Thyroid gland (tissue), 4 donors: ENCODE data around the gene KIF2A. TPM values are rescaled to one million over a fixed set of nuclear protein-coding genes. Genes with fewer than 3 reads are reported as not detected.

Source experiments
- DNase-seq, 2 donors: peaks; one replicate each; pipeline ENCODE4 v3.0.0-alpha.2; 2019
- H3K27ac ChIP-seq, 3 donors: fragments of 200-600 bp; sonication (generic); 1 replicate in 2 of 3; 2 replicates in 1 of 3; pipeline ENCODE4 v1.5.1; 2016 to 2019; ENCODE audit warnings: mild to moderate bottlenecking in 1 of 3, moderate library complexity in 1 of 3
- H3K27me3 ChIP-seq: fragments of 200-600 bp; sonication (generic); one replicate; pipeline ENCODE4 v1.5.1; 2019
- H3K36me3 ChIP-seq, 2 donors: fragments of 200-600 bp; sonication (generic); one replicate each; pipeline ENCODE4 v1.5.1; 2016 to 2019
- H3K4me1 ChIP-seq, 2 donors: fragments of 200-600 bp; sonication (generic); one replicate each; pipeline ENCODE4 v1.5.1; 2017 to 2019
- H3K4me3 ChIP-seq, 3 donors: fragments of 200-600 bp; sonication (generic); replicated peaks in 1 of 3; 1 replicate in 2 of 3; 2 replicates in 1 of 3; pipeline ENCODE4 v1.5.1; 2016; ENCODE audit warnings: mild to moderate bottlenecking in 1 of 3
- H3K9me3 ChIP-seq: fragments of 200-600 bp; sonication (generic); one replicate; pipeline ENCODE4 v1.5.1; 2017
- POLR2A ChIP-seq, 2 donors: fragments of 450-650 bp; IDR thresholded peaks; one replicate each; pipeline ENCODE4 v1.6.1; 2017; ENCODE audit warnings: antibody characterized with exemption in 2 of 2, mild to moderate bottlenecking in 2 of 2, moderate library complexity in 1 of 2
- WGBS, 2 donors: methylation state at CpG; one replicate each; pipeline ENCODE4 v1.1.5; 2017; 5-methylcytosine and 5-hydroxymethylcytosine counted together
- intact Hi-C: fragments of 100-400 bp; cut with DNase I; formaldehyde crosslinking; loops from one replicate; pipeline ENCODE4 v1.15.1; 2023
- total RNA-seq, 4 donors: library from RNA; depleted of rRNA; stranded (reverse); fragments of >200 nt; gene quantifications; one replicate each; pipeline ENCODE4 v1.2.3, GENCODE V29; 2016
- TF ChIP-seq, protein P1 (sequence below), 6 experiments: fragments of 200-600 bp in 3 of 6; fragments of 450-650 bp in 3 of 6; sonication (generic) in 3 of 6; IDR thresholded peaks; one replicate each; pipeline ENCODE4 v1.5.1; 2016 to 2019; ENCODE audit warnings: antibody characterized with exemption in 6 of 6, mild to moderate bottlenecking in 2 of 6, inconsistent platforms in 1 of 6, moderate library complexity in 1 of 6

KIF2A gene
- total RNA-seq, 4 donors from 2014 or later, result 34.9 to 118 (median 54.8) TPM

DNA sequence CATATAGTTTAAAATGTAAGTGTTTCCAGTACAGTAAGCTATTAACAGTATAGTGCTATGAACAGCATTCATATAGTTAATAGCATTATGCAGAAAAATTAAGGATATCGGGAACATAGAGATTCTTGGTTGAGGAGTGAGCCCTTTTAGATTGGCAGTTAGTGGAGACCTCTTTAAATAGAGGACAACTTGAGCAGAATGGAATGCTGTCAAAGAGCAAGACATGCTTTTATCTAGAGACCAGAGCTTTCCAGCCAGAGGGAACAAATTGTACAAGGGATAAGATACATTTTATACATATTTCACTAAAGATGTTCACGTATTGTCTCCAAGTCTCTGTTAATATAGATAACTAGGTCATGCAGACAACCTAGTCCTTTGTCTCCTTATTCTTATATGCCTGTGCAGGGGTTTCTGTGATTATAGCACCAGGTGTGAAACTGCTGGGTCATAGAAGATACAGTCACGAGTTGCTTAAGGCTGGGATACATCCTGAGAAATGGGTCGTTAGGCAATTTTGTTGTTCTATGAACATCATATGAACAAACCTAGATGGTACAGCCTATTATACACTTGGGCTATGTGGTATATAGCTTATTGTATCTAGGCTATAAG is 112.6 kb downstream of the KIF2A start:
- intact Hi-C loops, result no loop called here
- Histone ChIP-seq H3K4me1 (peaks cover 1 to 2% of the 10 kb centered on the region in 2 donors), H3K27me3 (no peaks in the 10 kb centered on the region), H3K27ac (no peak overlapping the region), H3K4me3 (no peak overlapping the region), H3K36me3 (no peaks in the 10 kb centered on the region), H3K9me3 (no peaks in the 10 kb centered on the region)
- WGBS, 2 donors, result 94% methylated on average over 4 of the region's 4 CpGs
- no peak for DNase-seq
- TF ChIP-seq POLR2A (IDR thresholded peaks at IDR 0.05), result no peak
- TF ChIP-seq, protein P1, sequence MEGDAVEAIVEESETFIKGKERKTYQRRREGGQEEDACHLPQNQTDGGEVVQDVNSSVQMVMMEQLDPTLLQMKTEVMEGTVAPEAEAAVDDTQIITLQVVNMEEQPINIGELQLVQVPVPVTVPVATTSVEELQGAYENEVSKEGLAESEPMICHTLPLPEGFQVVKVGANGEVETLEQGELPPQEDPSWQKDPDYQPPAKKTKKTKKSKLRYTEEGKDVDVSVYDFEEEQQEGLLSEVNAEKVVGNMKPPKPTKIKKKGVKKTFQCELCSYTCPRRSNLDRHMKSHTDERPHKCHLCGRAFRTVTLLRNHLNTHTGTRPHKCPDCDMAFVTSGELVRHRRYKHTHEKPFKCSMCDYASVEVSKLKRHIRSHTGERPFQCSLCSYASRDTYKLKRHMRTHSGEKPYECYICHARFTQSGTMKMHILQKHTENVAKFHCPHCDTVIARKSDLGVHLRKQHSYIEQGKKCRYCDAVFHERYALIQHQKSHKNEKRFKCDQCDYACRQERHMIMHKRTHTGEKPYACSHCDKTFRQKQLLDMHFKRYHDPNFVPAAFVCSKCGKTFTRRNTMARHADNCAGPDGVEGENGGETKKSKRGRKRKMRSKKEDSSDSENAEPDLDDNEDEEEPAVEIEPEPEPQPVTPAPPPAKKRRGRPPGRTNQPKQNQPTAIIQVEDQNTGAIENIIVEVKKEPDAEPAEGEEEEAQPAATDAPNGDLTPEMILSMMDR (IDR thresholded peaks at IDR 0.05), result no peak

DNA sequence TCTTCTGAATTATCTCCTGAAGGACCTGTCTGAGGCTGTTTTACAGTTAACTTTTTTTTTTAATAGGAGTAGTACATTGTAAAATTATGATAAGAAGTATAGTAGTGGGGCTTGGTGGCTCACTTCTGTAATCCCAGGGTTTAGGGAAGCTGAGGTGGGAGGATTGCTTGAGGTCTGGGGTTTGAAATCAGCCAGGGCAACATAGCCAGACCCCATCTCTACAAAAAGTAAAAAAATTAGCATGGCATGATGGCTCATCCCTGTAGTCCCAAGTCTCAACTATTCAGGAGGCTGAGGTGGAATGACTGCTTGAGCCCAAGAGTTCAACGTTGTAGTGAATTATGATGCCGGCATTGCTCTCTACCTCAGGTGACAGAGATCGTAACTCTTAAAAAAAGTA is 113.6 kb downstream of the KIF2A start:
- intact Hi-C loops, result no loop called here
- 95 to 100% methylated on average over 3 of the region's 3 CpGs for WGBS, 2 donors
- no peaks in the 10 kb centered on the region for H3K9me3 ChIP-seq
- TF ChIP-seq, protein P1 (IDR thresholded peaks at IDR 0.05), result no peak
- TF ChIP-seq POLR2A (IDR thresholded peaks at IDR 0.05), result no peak
- H3K4me1 ChIP-seq, result no peaks in the 10 kb centered on the region
- no peaks in the 10 kb centered on the region for H3K27me3 ChIP-seq
- no peak overlapping the region for H3K4me3 ChIP-seq
- DNase-seq, result no peak
- H3K27ac ChIP-seq, result no peak overlapping the region
- H3K36me3 ChIP-seq, result no peaks in the 10 kb centered on the region

DNA sequence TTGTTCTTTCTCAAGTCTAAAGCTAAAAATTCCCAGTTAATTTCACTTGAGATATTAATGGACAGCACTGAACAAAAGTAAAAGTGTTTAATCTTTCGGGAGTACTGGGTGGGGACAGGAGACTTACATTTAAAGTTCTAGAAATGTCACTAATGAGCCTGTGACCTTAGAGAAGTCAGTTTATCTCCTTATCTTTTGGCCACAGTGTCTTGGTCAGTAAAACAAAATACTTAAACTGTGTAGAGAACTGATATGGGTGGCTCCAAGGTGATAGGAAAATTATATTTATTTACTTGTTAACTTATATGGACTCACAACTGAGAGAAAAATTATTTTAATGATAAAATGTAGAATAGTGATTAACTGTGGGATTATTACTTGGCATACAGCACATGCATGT is 115.4 kb downstream of the KIF2A start:
- H3K4me1 ChIP-seq, result no peaks in the 10 kb centered on the region
- H3K4me3 ChIP-seq, result no peak overlapping the region
- no peak for DNase-seq
- 84 to 95% methylated on average over 1 of the region's 1 CpG for WGBS, 2 donors
- H3K27ac ChIP-seq, result no peak overlapping the region
- intact Hi-C loops, result no loop called here
- H3K36me3 ChIP-seq, result no peaks in the 10 kb centered on the region
- H3K9me3 ChIP-seq, result no peaks in the 10 kb centered on the region
- TF ChIP-seq, protein P1 (IDR thresholded peaks at IDR 0.05), result no peak
- TF ChIP-seq POLR2A (IDR thresholded peaks at IDR 0.05), result no peak
- H3K27me3 ChIP-seq, result no peaks in the 10 kb centered on the region

DNA sequence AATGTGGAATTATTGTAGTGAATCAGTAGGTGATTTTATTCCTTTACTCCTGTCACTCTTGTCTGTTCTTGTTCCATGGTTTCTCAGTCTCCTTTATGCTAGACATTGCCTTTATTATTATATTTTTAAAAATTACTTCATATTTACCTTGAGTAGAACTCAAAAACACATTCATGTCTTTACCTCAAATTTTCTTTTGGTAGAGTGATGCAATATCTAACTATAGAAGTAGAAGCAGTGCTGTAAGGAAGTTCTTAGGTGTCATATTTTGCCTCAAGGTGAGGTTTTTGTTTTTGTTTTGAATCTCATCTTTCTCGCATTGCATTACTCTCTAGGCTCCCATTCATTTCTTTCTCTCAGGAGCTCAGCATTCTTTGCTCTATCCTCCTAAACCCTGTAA is 118.8 kb downstream of the KIF2A start:
- H3K27ac ChIP-seq, result no peak overlapping the region
- 96 to 98% methylated on average over 1 of the region's 1 CpG for WGBS, 2 donors
- TF ChIP-seq POLR2A (IDR thresholded peaks at IDR 0.05), result no peak
- TF ChIP-seq, protein P1 (IDR thresholded peaks at IDR 0.05), result no peak
- H3K4me3 ChIP-seq, result no peak overlapping the region
- H3K27me3 ChIP-seq, result no peaks in the 10 kb centered on the region
- intact Hi-C loops, result no loop called here
- H3K4me1 ChIP-seq, result no peaks in the 10 kb centered on the region
- no peak for DNase-seq
- no peaks in the 10 kb centered on the region for H3K9me3 ChIP-seq
- no peaks in the 10 kb centered on the region for H3K36me3 ChIP-seq

DNA sequence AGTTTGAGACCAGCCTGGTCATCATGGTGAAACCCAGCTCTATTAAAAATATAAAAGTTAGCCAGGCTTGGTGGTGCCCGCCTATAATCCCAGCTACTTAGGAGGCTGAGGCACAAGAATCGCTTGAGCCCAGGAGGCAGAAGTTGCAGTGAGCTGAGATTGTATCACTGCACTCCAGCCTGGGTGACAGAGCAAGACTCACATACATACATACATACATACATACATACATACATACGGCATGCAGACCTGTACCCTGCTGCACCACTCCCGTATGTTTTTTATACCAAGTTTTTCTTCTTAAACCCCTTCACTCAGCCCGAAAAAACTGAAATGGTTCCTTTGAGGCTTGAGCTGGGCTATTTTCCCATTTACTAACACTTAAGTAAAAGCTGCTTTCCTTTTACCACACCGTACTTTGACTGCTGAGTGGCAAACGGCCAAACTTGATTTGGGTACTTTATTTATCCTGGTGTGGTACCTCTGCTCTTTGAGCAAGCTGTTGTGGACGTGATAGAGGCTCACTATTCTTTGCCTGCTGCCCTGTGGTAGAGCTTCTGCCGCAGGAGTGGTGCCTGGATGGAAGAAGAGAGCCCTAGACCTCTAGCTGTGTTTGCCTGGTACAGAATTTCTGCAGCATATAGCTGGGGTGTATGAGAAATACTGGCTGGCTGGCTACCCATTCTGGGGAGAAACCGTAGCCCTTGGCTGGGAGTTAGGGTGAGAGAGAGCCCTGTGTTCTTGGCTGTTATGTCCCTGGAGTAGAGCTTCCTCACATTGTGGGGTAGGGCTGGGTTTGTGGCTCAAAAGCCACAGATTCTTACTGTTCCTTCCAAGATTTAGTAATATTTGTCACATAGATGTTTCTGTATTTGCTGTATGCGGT is 126.0 kb downstream of the KIF2A start:
- peak in 1 of 2 donors; percentile 22 for DNase-seq
- Histone ChIP-seq H3K27ac (peak overlapping the region; percentile 35 to 75 (median 35)), H3K4me1 (peaks cover 11 to 18% of the 10 kb centered on the region in 2 donors), H3K36me3 (no peaks in the 10 kb centered on the region), H3K27me3 (no peaks in the 10 kb centered on the region), H3K9me3 (no peaks in the 10 kb centered on the region), H3K4me3 (no peak overlapping the region)
- intact Hi-C loops, result no loop called here
- WGBS, 2 donors, result 61 to 70% methylated on average over 11 of the region's 11 CpGs
- no peak for TF ChIP-seq POLR2A (IDR thresholded peaks at IDR 0.05)
- TF ChIP-seq, protein P1 (IDR thresholded peaks at IDR 0.05), result no peak
